Epithelial cell of proximal tubule (primary cell): ENCODE measurements around the gene GFOD2. TPM values are rescaled to one million over a fixed set of nuclear protein-coding genes. Genes with fewer than 3 reads are reported as not detected.

Experiments
- DNase-seq: peaks from one replicate; pipeline ENCODE4 v3.0.0-alpha.2; 2011; ENCODE audit warnings: low read depth
- H3K4me3 ChIP-seq: 2 replicates; pipeline ENCODE4 v1.5.1; 2011; ENCODE audit warnings: low read depth, mild to moderate bottlenecking, low read length
- CTCF ChIP-seq: conservative IDR thresholded peaks from 2 replicates; pipeline ENCODE4 v1.5.1; 2012; ENCODE audit warnings: low read depth, mild to moderate bottlenecking, low read length
- total RNA-seq: library from RNA; depleted of rRNA; stranded (reverse); fragments of >200 nt; gene quantifications from 2 replicates; pipeline ENCODE4 v1.2.3, GENCODE V29; 2015

The GFOD2 gene
- total RNA-seq, 1 donor from 2014 or later = 16.1 TPM

- DNase-seq = no peak
- no peak for TF ChIP-seq CTCF
- no peak overlapping the region for H3K4me3 ChIP-seq
Measured at GRCh38 chr16:67656344-67657016, 62.6 kb downstream of the GFOD2 start.

GRCh38 chr16:67655363-67655762 is 63.8 kb downstream of the GFOD2 start:
- no peak overlapping the region for H3K4me3 ChIP-seq
- DNase-seq = no peak
- no peak for TF ChIP-seq CTCF

GRCh38 chr16:67654403-67654911 is 64.7 kb downstream of the GFOD2 start:
- H3K4me3 ChIP-seq = no peak overlapping the region
- no peak for DNase-seq
- no peak for TF ChIP-seq CTCF

DNA sequence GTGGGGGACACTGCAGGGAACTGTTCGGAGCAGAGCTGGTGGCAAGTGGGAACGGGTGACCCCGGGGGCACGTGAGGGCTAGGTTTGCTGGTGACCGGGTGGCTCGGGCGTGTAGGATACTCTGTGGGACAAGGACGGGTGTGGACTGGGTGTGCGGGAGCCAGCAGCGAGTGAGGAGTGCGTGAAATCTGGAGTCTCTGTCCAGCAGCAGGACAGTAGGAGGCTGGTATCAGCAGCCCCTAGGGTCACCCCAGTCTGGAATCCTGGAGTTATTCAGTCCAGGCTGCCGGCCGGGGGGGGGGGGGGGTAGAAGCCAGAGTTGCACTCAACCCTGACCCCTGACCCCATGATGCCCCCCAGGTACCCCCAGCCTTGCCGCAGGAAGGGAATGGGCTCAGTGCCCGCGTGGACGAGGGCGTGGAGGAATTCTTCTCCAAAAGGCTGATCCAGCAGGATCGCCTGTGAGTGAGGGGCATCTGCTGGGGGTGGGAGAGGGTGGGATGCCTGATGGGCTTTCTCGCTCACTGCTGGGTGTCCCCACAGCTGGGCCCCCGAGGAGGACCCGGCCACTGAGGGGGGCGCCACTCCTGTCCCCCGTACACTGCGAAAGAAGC is 65.2 kb downstream of the GFOD2 start:
- TF ChIP-seq CTCF = no peak
- no peak for DNase-seq
- peak overlapping the region; percentile 50 for H3K4me3 ChIP-seq

GRCh38 chr16:67653128-67653788 is 65.9 kb downstream of the GFOD2 start:
- peak; percentile 19 for TF ChIP-seq CTCF
- peak overlapping the region; percentile 50 for H3K4me3 ChIP-seq
- DNase-seq = no peak

DNA sequence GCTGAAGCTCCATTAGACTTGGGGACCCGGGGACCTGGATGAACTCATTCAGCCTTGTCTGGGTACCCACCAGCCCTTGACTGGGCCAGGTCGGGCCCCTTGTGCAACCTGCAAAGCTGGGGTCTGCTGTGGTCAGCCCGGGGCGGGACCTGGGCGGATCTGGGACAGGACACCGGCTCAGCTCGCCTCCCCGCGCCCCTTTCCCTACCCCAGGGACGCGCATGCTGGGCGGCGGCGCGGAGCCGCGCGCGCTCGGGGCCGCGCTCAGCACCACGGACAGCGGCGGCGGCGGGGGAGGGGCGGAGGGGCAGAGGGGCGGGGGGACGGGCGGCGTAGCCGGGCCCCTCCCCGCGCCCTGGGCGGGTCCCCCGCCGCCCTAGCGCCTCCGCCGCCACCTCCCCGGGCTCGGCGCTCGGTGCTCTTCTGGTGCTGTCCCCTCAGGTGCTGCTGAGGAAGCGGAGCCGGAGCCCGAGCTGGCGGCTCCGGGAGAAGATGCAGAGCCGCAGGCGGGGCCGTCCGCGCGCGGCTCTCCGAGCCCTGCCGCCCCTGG is 66.5 kb downstream of the GFOD2 start:
- DNase-seq = no peak
- H3K4me3 ChIP-seq = peak overlapping the region; percentile 33
- TF ChIP-seq CTCF = no peak
